Loucy (cell line): ENCODE data around the gene MNT.
"Not testable (repeated sequence)": the region's sequence is repeated elsewhere in the genome, so short reads cannot be mapped to it uniquely, and the experiment has no call there.

ENCODE experiments used
- H2AFZ ChIP-seq: fragments of 200-600 bp; sonication (generic); 2 replicates; pipeline ENCODE4 v1.6.0; 2016; ENCODE audit warnings: antibody characterized with exemption, mild to moderate bottlenecking, low read length, moderate library complexity
- H3F3A ChIP-seq: fragments of 200-600 bp; 2 replicates; pipeline ENCODE4 v1.6.0; 2016; ENCODE audit warnings: antibody characterized with exemption, low read depth, mild to moderate bottlenecking
- H3K27me3 ChIP-seq: fragments of 200-600 bp; sonication (generic); 2 replicates; pipeline ENCODE4 v1.6.1; 2014; ENCODE audit warnings: low read length, mild to moderate bottlenecking; ENCODE audit not compliant: insufficient read depth, poor library complexity, severe bottlenecking
- H3K36me3 ChIP-seq: fragments of 200-600 bp; sonication (generic); 2 replicates; pipeline ENCODE4 v1.6.1; 2016; ENCODE audit warnings: low read length; ENCODE audit not compliant: insufficient read depth
- H3K4me1 ChIP-seq: fragments of 200-600 bp; sonication (generic); 2 replicates; pipeline ENCODE4 v1.5.1; 2014; ENCODE audit warnings: low read length, mild to moderate bottlenecking; ENCODE audit not compliant: insufficient read depth, poor library complexity, severe bottlenecking
- H3K4me2 ChIP-seq: fragments of 200-600 bp; sonication (generic); 2 replicates; pipeline ENCODE4 v1.6.0; 2014; ENCODE audit warnings: antibody characterized with exemption, low read length, low read depth, mild to moderate bottlenecking; ENCODE audit not compliant: poor library complexity, severe bottlenecking
- H3K4me3 ChIP-seq: fragments of 200-600 bp; sonication (generic); 2 replicates; pipeline ENCODE4 v1.5.1; 2014; ENCODE audit warnings: low read length, mild to moderate bottlenecking, mixed read lengths; ENCODE audit not compliant: poor library complexity, severe bottlenecking
- H3K79me2 ChIP-seq: fragments of 200-600 bp; sonication (generic); 2 replicates; pipeline ENCODE4 v1.6.1; 2014; ENCODE audit warnings: low read length; ENCODE audit not compliant: insufficient read depth
- H3K9ac ChIP-seq: fragments of 200-600 bp; sonication (generic); 2 replicates; pipeline ENCODE4 v1.6.0; 2014; ENCODE audit warnings: mild to moderate bottlenecking, low read depth, low read length, moderate library complexity; ENCODE audit not compliant: poor library complexity, severe bottlenecking
- H3K9me2 ChIP-seq: fragments of 200-600 bp; sonication (generic); replicated peaks from 2 replicates; pipeline ENCODE4 v1.6.1; 2016; ENCODE audit warnings: low read depth, low read length, mixed read lengths
- H3K9me3 ChIP-seq: fragments of 200-600 bp; sonication (generic); 2 replicates; pipeline ENCODE4 v1.6.1; 2014; ENCODE audit warnings: mild to moderate bottlenecking, antibody characterized with exemption, low read length, low read depth; ENCODE audit not compliant: insufficient read depth
- H4K20me1 ChIP-seq: fragments of 200-600 bp; sonication (generic); 2 replicates; pipeline ENCODE4 v1.6.0; 2014; ENCODE audit warnings: antibody characterized with exemption, low read length, mild to moderate bottlenecking; ENCODE audit not compliant: insufficient read depth, poor library complexity, severe bottlenecking
- CTCF ChIP-seq: fragments of 200-600 bp; sonication (generic); conservative IDR thresholded peaks from 2 replicates; pipeline ENCODE4 v1.5.1; 2014; ENCODE audit warnings: mild to moderate bottlenecking, antibody characterized with exemption, low read length
- EZH2phosphoT487 ChIP-seq: fragments of 200-600 bp; IDR thresholded peaks from 2 replicates; pipeline ENCODE4 v1.6.1; 2018; ENCODE audit warnings: antibody characterized with exemption, mild to moderate bottlenecking, moderate library complexity, borderline replicate concordance

MNT gene

GRCh38 chr17:2440930-2441329, 40.1 kb upstream of the MNT start:
- no peaks in the 10 kb centered on the region for H3K4me1 ChIP-seq
- no peaks in the 10 kb centered on the region for H3K27me3 ChIP-seq
- TF ChIP-seq EZH2phosphoT487 (no peak), CTCF (no peak)
- peaks cover 36% of the 10 kb centered on the region; the same call in 1 of the 2 replicates for H3K36me3 ChIP-seq
- H3K9me3 ChIP-seq, result 0 out of 2 replicates have a peak, but pooled peaks cover 1% of the 10 kb centered on the region
- no peaks in the 10 kb centered on the region for H4K20me1 ChIP-seq
- H3K9ac ChIP-seq, result no peak overlapping the region
- H3K4me2 ChIP-seq, result no peak overlapping the region
- no peak overlapping the region for H3K4me3 ChIP-seq
- H2AFZ ChIP-seq, result no peak overlapping the region
- no peaks in the 10 kb centered on the region for H3K9me2 ChIP-seq
- no peaks in the 10 kb centered on the region for H3K79me2 ChIP-seq
- H3F3A ChIP-seq, result no peaks in the 10 kb centered on the region

- H3K4me2 ChIP-seq, H3K4me1 ChIP-seq, H3K27me3 ChIP-seq, H2AFZ ChIP-seq, H3K9me2 ChIP-seq, H3K79me2 ChIP-seq, H3K9me3 ChIP-seq, H3K4me3 ChIP-seq, H4K20me1 ChIP-seq, H3K9ac ChIP-seq, H3F3A ChIP-seq: not testable (repeated sequence)
- peaks cover 45% of the 10 kb centered on the region; the same call in 1 of the 2 replicates for H3K36me3 ChIP-seq
Measured at GRCh38 chr17:2439997-2440396, 39.1 kb upstream of the MNT start.

GRCh38 chr17:2438823-2439222, 38.0 kb upstream of the MNT start:
- no peak overlapping the region for H3K9ac ChIP-seq
- no peaks in the 10 kb centered on the region for H3K79me2 ChIP-seq
- no peaks in the 10 kb centered on the region for H3K9me2 ChIP-seq
- no peaks in the 10 kb centered on the region for H3F3A ChIP-seq
- no peak overlapping the region for H3K4me2 ChIP-seq
- H2AFZ ChIP-seq, result no peak overlapping the region
- no peak overlapping the region for H3K4me3 ChIP-seq
- no peaks in the 10 kb centered on the region for H4K20me1 ChIP-seq
- no peaks in the 10 kb centered on the region for H3K27me3 ChIP-seq
- H3K9me3 ChIP-seq, result no peaks in the 10 kb centered on the region
- TF ChIP-seq EZH2phosphoT487 (no peak), CTCF (no peak)
- peaks cover 48% of the 10 kb centered on the region; the same call in 1 of the 2 replicates for H3K36me3 ChIP-seq
- no peaks in the 10 kb centered on the region for H3K4me1 ChIP-seq

GRCh38 chr17:2436316-2436905, 35.6 kb upstream of the MNT start:
- TF ChIP-seq EZH2phosphoT487, result no peak
- TF ChIP-seq CTCF, result no peak
- Histone ChIP-seq H4K20me1 (no peaks in the 10 kb centered on the region), H3K9me2 (no peaks in the 10 kb centered on the region), H3K36me3 (peaks cover 59% of the 10 kb centered on the region; the same call in 1 of the 2 replicates), H3K9me3 (no peaks in the 10 kb centered on the region), H3K4me1 (no peaks in the 10 kb centered on the region), H3K4me3 (no peak overlapping the region), H3K79me2 (no peaks in the 10 kb centered on the region), H2AFZ (no peak overlapping the region), H3F3A (no peaks in the 10 kb centered on the region), H3K9ac (no peak overlapping the region), H3K4me2 (no peak overlapping the region), H3K27me3 (no peaks in the 10 kb centered on the region)
